Measurements from ENCODE around the gene IGLL5.

Gene IGLL5

DNA sequence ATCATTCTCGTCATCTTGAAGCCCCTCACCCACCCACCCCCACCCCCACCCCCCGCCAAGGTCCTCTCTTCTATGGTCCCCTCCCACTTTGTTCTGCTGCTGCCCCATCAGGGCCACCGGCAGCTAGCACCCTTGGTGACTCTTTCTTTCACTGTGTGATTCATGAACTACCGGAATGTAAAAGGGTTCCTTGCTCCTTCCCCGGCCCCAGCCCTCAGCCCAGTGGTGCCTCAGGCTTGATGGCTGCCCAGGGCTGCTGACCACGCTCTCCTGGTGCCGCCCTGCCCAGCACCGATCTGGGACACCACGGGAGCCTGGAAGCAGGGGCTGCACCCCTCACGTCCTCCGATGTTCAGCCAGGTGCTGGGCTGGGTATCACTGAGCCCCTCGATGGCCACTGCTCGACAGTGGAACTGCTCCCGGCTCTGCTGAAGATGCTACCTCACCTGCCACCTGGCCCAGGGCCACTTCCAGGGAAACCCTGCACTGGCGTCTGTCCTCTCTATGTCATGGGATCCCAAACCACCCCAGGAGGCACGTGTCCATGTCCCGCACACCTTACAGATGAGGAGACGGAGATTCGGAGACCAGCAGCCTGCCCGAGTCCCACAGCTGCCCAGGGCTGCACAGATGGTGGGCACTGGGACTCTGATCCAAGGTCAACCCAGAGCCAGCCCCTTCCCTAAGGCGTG lies 39.7 kb downstream of the IGLL5 start:
- no peak for DNase-seq (ENCODE audit: low read depth in 2 of 2)

DNA sequence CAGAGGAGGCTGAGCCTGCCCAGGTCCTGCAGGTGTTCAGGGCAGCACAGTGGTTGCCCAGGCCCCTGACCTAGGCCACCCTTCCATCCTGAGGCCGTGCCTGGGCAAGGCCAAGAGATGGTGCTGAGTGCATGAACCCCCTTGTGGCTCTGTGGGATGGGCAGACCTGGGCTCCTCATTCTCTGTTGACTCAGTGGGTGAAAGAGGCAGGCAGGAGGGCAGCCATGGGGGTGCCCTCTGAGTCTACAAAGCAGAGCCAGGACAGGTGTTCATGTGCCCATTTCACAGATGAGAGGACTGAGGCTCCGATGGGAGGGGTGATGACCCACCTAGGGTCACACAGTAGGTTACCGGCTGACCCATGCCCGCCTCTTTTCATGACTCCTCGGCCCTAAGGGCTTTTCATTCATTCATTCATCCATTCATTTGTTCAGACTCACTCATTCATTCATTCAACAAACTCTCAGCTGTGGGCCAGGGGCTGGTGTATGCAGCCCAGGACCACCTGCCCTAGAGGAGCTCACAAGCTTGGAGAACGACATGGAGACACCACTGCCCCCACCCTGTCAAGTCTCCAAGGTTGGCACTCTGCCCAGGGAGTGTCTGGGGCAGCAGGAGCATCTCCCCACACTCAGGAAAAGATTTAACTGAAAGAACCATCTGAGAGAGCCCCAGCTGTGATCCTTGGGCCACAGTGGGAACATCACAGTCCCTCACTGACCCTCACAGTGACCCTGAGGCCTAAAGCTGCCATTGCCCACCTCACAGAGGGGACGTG lies 40.5 kb downstream of the IGLL5 start:
- no peak for DNase-seq (ENCODE audit: low read depth in 2 of 2)

DNA sequence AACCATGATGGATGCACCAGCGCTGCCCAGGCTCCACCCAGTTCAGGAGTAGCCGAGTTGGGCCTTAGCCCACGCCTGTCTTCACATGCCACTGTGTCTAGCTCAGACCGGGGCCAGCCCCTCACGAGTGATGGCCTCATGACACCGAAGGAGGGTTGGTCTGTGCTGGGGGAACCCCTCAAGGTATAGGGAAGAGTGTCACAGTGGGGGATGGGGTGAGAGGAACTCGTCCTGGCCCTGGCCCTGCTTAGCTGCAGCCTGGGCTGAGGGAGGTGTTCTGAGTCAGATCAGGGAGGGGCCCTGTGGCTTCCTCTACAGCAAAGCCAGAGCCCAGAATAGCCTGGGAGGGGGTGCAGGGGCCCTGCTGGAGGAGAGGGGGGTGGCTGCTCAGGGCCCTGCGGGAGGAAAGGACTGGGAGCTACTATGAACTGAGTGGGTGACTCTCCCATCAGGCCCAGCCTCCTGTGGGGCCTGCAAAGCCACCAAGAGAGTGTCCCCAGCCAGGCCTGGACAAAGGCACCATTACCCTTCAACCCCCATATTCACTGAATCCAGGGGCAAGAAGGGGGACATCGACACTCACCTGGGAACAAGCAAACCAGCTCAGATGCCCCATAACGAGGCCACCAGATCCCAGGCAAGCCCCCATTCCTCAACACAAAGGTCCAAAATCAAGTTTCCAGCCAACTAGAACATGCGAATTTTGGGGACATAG lies 41.2 kb downstream of the IGLL5 start:
- DNase-seq (ENCODE audit: low read depth in 2 of 2): peak; percentile 24 to 27

DNA sequence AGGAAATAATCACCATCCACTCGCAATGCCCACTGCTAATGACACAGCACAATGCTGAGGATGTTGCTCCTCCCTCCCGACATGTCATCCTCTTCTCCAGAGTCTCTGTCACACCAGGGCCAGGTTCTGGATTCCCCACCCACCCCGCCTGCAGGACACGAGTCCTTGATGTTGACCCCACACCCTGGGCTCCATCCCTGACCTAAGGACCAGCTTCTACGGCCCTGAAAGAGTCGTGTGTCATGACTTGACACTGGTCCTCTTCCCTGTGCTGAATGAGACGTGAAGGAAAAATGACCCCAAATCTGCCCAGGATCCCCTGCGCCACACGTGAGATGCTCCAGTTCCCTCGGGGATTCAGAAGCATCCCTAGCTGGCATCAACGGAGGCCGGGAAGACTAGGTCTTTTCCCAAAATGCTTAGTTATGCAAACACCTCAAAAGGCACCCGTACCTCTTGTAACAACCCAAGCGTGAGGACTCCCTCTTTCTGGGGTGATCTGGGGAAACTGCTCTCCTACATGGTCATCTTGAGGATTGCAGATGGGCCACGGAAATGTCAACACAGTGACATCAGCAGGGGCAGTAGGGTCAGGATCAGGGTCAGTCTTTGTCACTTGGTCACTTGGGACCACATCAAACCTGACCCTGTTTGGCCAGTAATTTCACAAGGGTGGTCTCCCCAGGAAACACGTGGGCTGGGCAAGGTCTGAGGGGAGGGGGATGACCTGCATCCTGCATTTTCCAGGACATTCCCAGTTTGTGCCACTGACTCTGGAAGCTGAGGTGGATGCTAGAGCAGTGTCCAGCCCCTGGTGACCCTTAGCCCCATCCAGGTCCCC lies 42.0 kb downstream of the IGLL5 start:
- no peak for DNase-seq (ENCODE audit: low read depth in 2 of 2)

DNA sequence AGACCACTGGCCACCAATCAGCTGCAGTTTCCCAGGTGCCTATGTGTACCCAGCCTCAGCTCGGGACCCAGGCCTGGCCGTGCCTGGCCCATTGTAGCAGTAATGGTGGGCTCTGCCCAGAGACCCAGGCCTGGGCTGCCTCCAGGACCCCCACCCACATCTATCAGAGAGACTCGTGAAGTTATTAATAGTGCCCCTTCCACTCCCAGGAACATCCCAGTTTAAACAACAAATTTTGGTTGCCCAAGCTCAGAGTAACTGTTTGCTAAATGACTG lies 42.5 kb downstream of the IGLL5 start:
- no peak for DNase-seq (ENCODE audit: low read depth in 2 of 2)

DNA sequence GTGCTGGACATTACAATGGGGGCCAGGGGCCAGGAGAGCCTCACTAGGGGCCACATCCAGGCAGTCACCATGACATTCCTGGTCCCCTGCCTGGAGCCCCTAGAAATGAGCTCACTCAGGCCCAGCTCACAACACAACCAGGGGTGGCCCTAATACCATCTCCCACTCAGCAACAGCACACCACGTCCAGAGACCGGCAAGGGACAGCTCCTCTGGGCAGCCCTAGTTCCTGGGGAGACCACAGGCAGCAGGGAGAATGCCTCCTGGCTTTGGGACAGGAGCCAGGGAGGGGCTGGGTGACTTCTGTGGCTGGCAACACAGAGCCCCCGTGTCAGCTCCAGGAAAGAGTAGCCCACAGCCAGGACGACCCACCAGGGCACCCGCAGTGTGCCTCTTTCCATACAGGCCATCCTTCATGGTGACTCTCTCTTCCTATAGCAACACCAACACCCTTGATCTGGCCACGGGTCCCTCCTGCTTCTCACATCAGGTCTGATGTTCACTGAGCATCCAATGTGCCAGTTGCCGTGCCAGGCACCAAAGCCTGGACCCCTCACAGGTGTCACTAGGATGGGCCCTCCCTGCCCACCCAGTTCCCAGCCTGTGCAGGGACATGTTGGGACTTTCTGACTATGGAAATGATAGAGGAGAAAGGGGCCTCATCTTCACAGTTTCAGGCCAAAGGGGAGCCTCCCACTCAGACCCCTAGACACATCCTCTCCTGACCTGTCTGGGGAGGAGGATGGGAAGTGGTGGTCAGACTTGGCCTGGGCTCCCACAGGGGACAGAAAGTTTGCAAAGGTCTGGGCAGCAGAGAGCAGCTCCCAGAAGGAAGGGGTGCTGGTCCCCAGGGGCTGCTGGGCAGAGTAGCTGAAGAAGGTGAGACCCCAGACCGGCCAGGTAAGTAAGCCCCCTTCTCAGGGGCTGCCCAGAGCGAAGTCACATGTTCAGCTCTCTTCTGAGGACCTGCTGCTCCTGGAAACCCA lies 43.2 kb downstream of the IGLL5 start:
- DNase-seq (ENCODE audit: low read depth in 2 of 2): no peak

DNA sequence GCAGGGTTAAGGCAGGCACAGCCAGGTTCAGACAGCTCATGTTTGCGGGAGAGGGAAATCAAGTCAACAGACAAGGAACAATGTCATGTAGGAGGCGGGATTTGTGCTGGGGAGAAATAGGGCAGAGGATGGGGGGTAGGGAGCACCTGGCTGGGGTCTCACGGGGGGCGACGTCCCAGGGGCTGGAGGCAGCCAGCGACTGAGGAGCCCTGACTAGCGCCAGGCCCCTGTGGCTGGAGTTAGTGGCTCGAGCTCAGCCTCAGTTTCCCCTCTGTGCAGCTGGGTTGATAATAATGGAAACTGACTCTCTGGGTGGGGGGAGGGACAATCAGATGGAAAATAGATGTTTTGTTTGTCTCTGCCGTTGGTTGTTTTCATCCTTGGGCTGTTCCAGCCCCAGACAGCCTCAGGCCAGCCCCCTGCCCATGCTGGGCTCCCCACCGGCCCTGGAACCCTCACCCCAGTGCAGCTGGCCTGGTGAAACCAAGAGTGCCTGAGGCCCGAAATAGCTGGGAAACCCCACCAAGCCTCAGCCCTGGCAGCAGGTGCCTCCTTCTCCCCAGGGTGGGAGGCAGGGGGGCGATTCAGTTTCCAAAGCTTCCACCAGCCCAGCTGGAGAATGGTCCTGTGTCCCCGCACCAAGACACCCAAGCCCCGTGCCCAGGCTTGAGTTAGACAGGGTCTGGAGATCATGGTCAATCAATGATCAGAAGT lies 44.1 kb downstream of the IGLL5 start:
- no peak for DNase-seq (ENCODE audit: low read depth in 2 of 2)

DNA sequence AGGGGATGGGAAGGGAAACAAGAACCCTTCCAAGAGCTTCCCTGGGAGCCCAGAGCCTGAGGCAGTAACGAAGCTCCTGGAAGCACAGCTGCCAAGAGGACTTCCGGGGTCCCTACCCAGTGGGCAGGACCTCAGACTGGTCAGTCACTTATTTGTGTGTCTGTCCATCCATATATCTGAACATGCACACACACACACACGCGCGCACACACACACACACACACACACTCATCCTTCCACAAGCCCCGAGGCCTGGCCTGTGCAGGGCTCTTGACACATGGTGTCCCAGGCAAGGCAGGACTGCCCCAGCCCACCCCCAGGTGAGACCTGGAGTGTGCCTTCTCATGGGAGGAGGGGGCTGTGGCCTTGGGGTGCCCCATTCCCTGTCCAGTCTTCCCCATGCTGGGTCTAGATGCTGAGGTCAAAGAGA lies 44.9 kb downstream of the IGLL5 start:
- no peak for DNase-seq (ENCODE audit: low read depth in 2 of 2)

DNA sequence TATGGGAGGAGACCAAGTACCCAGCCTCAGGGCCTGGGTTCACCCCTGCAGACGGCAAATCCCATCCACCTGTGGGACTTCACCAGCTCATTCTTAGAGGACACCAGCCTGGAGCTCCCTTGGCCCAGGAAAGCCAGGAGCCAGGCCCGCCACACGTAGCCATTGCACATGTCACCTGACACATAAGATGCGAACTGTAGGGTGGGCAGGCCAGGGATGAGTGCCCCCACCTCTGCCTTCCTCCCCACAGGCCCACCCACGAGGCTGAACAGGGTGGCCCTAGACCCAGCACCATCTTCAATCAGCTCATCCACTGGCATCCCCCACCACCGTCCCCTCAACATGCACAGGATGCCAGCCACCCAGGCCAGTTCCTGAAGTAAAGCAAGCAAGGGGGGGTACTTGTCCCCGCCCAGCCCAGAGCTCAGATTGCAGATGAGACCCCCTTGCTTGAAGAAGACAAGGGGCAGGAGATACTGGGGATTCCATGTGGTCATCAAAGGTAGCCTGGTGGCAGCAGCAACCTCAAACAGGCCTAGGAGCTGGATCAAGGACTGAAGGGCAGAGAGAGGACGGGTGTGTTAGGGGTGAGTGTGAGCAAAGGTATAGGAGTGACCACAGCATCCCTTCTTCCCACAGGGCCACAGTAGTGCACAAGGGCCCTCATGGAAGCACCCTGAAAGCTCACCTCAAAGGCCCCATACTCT lies 45.6 kb downstream of the IGLL5 start:
- DNase-seq (ENCODE audit: low read depth in 2 of 2): no peak

DNA sequence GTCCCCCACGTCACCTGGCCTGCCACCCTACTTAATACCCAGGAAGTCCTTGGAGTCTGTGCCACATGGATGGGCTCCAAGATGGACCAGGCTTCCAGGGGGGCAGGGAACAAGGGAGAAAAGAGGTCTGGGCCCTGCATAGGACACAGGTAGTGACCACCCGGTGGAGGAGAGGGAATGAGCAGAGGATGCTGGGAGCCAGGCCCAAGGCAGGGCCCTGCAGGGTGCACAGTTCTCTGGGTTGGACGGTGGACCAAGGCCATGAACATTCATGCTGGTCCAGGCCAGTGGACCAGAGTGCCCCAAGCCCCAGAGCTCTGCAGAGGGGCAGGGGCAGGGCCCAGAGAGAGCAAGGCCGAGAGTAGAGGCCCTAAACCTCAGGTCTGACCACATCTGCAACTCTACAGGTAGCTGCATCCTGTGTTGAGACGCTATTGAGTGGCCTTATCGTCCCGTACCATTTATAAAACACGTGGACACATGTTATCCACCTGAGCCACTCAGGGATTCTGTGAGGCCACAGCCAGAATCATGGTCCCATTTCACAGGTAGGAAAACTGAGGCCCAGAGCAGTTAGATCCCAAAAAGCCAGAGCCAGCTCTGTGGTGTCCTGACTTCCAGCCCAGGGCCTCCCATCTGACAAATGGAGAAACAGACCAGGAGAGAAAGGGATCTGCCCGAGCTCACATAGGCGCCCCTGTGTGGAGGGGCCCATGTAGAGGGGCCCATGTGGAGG lies 46.4 kb downstream of the IGLL5 start:
- DNase-seq (ENCODE audit: low read depth in 2 of 2): no peak

DNA sequence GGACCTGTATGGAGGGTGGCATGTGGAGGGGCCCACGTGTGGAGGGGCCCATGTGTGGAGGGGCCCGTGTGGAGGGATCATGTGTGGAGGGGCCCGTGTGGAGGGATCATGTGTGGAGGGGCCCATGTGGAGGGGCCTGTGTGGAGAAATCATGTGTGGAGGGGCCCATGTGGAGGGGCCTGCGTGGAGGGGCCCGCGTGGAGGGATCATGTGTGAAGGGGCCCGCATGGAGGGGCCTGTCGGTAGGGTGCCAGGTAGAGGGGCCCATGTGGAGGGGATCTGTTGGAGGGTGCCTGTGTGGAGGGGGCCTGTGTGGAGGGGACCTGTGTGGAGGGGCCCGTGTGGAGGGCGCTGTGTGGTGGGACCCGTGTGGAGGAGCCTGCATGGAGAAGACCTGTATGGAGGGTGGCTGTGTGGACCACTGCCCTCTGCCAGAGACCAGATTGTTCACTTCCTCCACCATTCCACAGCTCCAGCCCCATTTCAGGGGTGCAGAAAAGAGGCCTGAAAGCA lies 47.0 kb downstream of the IGLL5 start:
- DNase-seq (ENCODE audit: low read depth in 2 of 2): no peak

DNA sequence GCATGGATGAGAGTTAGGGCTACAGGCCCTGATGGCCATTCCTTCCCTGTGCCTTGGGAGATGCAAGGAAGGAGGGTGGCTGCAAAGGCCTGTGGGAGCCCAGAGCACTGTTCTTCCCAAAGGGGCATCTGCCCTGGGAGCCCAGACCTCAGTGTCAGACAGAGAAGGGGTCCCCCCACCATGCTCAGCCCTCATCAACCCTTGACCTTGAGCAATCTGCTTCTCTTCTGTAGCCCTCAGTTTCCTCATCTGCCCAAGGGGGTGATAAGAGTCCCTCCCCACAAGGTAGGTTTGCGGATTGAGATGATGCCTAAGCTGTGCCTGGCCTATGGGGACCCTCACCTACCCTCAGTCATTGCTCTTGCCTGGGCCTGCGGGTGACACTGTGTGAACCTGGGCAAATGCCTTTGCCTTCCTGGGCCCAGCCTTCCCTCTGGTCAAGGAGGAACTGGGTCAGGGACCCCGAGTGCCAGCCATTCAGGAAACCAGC lies 47.5 kb downstream of the IGLL5 start:
- DNase-seq (ENCODE audit: low read depth in 2 of 2): no peak

DNA sequence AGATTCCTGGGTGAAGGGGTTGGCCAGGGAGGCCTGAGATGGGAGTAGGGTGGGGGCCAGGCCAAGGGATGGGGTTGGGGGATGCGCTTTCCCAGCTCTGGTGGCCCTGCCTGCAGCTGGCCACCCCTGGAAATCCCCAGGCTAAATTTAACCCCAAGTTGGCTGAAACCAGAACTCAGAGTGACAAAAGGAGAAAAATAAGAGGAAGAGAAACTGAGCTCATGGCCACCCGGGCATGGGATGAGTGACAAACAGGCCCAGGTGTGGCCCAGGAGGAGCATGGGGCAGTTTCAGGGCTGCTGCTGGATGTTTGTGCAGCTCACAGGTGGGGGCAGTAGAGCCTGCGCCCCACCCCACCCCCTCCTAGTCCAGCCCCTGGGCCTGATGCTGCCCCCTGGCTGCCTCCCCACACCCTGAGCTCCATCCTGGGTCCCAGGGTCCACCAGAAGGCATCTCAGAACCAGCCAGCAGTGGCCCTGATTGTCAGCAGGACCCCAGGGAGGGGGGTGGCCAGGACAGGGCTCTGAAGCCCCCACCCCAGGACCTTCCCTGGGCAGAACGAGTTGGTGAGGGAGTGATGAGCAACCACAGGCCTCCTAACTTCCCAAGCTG lies 48.0 kb downstream of the IGLL5 start:
- peak in 1 of 2 donors; percentile 19 for DNase-seq (ENCODE audit: low read depth in 2 of 2)

DNA sequence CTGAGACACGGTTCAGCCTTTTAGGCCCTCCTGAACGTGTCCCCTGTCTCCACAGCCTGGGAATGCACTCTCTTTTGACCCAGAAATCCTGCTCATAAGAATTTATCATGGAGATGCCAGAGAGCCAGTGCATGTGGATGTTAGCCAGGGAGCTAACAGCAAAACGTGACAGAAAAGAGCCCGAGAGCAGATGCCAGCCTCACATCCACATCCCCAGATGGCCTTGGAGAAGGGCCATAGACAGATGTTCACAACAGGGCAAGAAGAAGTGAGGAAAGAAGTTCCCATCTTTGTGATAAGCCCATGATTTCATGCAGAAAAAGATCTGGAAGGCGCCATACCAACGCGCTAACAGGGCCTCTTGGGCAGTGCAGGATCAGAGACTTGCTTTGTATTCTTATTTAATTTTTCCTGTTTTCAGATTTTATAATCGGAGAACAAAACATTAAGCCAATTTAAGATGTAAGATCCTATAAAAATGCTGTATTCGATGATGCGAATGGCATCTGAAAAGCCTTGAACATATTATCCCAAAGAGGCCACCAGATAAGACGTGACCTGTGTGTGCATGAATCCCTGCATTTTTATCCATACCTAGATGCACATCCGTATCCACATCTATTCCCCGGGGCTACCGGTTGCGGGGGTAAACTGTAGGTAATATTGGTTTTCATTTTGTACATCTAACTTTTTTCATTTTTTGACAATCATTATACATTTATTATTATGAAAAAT lies 48.7 kb downstream of the IGLL5 start:
- no peak for DNase-seq (ENCODE audit: low read depth in 2 of 2)

DNA sequence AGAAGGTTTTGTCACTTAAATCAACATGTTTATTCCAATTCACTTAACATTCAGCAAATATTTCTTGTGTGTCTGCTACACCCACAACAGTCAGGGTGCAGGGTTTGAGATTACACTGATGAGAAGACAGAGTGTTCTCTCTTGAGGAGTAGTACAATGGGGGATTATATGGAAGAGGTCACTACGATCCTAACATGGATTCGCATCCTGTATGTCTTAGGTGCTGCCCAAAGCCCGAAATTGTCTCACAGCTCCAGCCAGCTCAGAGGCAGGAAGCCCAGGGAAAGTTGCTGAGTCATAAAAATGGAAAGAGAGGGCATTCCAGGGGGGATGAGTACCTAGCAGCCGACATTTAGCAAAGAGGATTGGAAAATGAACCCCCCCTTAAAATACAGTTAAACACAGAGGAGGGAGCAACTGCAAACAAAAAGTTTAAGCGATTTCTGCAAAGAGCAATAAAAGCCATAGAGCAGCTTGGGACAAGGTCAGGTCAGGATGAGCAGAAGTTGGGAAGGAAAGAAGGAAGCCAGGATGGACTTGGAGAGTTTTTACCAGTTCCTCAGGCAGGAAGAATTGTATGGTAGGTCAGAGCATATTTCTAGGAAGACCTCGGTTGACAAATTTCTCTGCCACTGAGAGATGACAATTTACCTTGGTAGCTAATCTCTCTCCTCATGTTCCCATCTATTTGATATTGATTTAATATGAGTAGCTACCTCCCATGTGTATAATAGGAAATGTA lies 49.5 kb downstream of the IGLL5 start:
- no peak for DNase-seq (ENCODE audit: low read depth in 2 of 2)

DNA sequence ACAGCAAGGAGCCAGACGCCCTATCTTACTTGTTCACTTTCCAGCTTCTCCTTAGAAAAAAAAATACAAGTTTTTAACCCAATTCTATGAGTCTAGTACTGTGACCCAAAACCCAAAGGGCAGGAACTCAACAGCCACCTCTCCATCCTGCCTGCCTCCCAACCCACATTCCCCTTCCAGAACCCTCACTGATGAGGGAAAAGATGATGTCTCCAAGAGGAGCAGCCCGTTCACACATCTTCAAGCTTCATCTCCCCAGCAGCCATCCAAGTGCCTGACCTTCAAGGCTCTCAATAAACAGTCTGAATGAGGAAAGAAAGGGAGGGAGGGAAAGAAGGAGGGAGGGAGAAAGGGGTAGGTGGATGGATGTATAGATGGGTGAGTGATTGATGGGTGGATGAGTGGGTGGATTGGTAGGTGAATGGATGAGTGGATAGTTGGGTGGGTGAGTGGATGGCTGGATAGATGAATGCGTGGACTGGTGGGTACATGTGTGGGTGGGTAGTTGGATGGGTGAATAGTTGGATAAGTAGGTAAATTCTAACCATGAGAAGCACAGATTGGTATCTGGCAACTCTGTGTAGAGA lies 50.4 kb downstream of the IGLL5 start:
- no peak for DNase-seq (ENCODE audit: low read depth in 2 of 2)

All from stimulated activated CD8-positive, alpha-beta memory T cell treated with anti-CD3 and anti-CD28 coated beads, Interleukin-2, amount 100 ng/mL, for 48 hours (primary cell).